ENCODE measurements around the gene RAMP1. TPM values are rescaled to one million over a fixed set of nuclear protein-coding genes. Genes with fewer than 3 reads are reported as not detected.

Gene RAMP1
- total and polyA plus RNA-seq, 2 experiments from 2014 or later, result 134 to 329 TPM

- WGBS (ENCODE audit: low lambda C conversion rate, missing lambda C conversion rate), result 47% methylated on average over 5 of the region's 5 CpGs
- Histone ChIP-seq H3K27ac (no peak overlapping the region), H3K4me1 (ENCODE audit: insufficient read depth) (peaks cover 4% of the 10 kb centered on the region), H3K4me3 (no peak overlapping the region), H4K20me1 (ENCODE audit: insufficient read depth, poor library complexity, severe bottlenecking) (no peaks in the 10 kb centered on the region), H3K4me2 (no peak overlapping the region), H3K9me2 (replicated peaks; ENCODE audit: insufficient read depth) (no peaks in the 10 kb centered on the region), H3K27me3 (no peaks in the 10 kb centered on the region), H3K79me2 (no peaks in the 10 kb centered on the region), H3K36me3 (replicated peaks; ENCODE audit: insufficient read depth, low read depth) (no peaks in the 10 kb centered on the region), H3K9me3 (ENCODE audit: low read depth) (no peaks in the 10 kb centered on the region), H2AFZ (no peak overlapping the region)
- TF ChIP-seq EZH2 (IDR thresholded peaks at IDR 0.05; ENCODE audit: borderline replicate concordance) (no peak), EZH2phosphoT487 (IDR thresholded peaks at IDR 0.05; ENCODE audit: low read depth, severe bottlenecking, unreplicated experiment) (no peak), CTCF (IDR thresholded peaks at IDR 0.05; ENCODE audit: poor library complexity) (no peak)
- peak; percentile 23 for DNase-seq (ENCODE audit: low spot score)
These were observed 41.4 kb upstream of the RAMP1 start for GRCh38 chr2:237818066-237818473.

GRCh38 chr2:237819231-237819630 lies 40.2 kb upstream of the RAMP1 start:
- H3K36me3 ChIP-seq (replicated peaks; ENCODE audit: insufficient read depth, low read depth), result no peaks in the 10 kb centered on the region
- H3K4me1 ChIP-seq (ENCODE audit: insufficient read depth), result peaks cover 4% of the 10 kb centered on the region
- no peak overlapping the region for H3K4me3 ChIP-seq
- no peak overlapping the region for H3K4me2 ChIP-seq
- TF ChIP-seq EZH2phosphoT487 (IDR thresholded peaks at IDR 0.05; ENCODE audit: low read depth, severe bottlenecking, unreplicated experiment), result no peak
- no peak for TF ChIP-seq EZH2 (IDR thresholded peaks at IDR 0.05; ENCODE audit: borderline replicate concordance)
- no peak for DNase-seq (ENCODE audit: low spot score)
- no peaks in the 10 kb centered on the region for H3K27me3 ChIP-seq
- no peaks in the 10 kb centered on the region for H3K9me3 ChIP-seq (ENCODE audit: low read depth)
- H4K20me1 ChIP-seq (ENCODE audit: insufficient read depth, poor library complexity, severe bottlenecking), result no peaks in the 10 kb centered on the region
- H3K79me2 ChIP-seq, result no peaks in the 10 kb centered on the region
- no peaks in the 10 kb centered on the region for H3K9me2 ChIP-seq (replicated peaks; ENCODE audit: insufficient read depth)
- H2AFZ ChIP-seq, result no peak overlapping the region
- no peak overlapping the region for H3K27ac ChIP-seq
- 86% methylated on average over 2 of the region's 2 CpGs for WGBS (ENCODE audit: low lambda C conversion rate, missing lambda C conversion rate)

- Histone ChIP-seq H3K9me2 (replicated peaks; ENCODE audit: insufficient read depth) (no peaks in the 10 kb centered on the region), H3K4me1 (ENCODE audit: insufficient read depth) (peaks cover 4% of the 10 kb centered on the region), H3K27me3 (no peaks in the 10 kb centered on the region), H4K20me1 (ENCODE audit: insufficient read depth, poor library complexity, severe bottlenecking) (no peaks in the 10 kb centered on the region), H3K9me3 (ENCODE audit: low read depth) (no peaks in the 10 kb centered on the region), H3K4me3 (no peak overlapping the region), H2AFZ (no peak overlapping the region), H3K79me2 (no peaks in the 10 kb centered on the region), H3K36me3 (replicated peaks; ENCODE audit: insufficient read depth, low read depth) (no peaks in the 10 kb centered on the region), H3K4me2 (no peak overlapping the region), H3K27ac (no peak overlapping the region)
- DNase-seq (ENCODE audit: low spot score), result no peak
- WGBS (ENCODE audit: low lambda C conversion rate, missing lambda C conversion rate), result 92% methylated on average over 2 of the region's 2 CpGs
- TF ChIP-seq CTCF (IDR thresholded peaks at IDR 0.05; ENCODE audit: poor library complexity) (no peak), EZH2 (IDR thresholded peaks at IDR 0.05; ENCODE audit: borderline replicate concordance) (no peak), EZH2phosphoT487 (IDR thresholded peaks at IDR 0.05; ENCODE audit: low read depth, severe bottlenecking, unreplicated experiment) (no peak)
These were observed 39.0 kb upstream of the RAMP1 start for GRCh38 chr2:237820421-237820820.

- TF ChIP-seq EZH2phosphoT487 (IDR thresholded peaks at IDR 0.05; ENCODE audit: low read depth, severe bottlenecking, unreplicated experiment), result no peak
- TF ChIP-seq EZH2 (IDR thresholded peaks at IDR 0.05; ENCODE audit: borderline replicate concordance), result no peak
- TF ChIP-seq CTCF (IDR thresholded peaks at IDR 0.05; ENCODE audit: poor library complexity), result no peak
- no peak overlapping the region for H3K4me2 ChIP-seq
- 97% methylated on average over 2 of the region's 2 CpGs for WGBS (ENCODE audit: low lambda C conversion rate, missing lambda C conversion rate)
- H3K79me2 ChIP-seq, result no peaks in the 10 kb centered on the region
- H3K4me3 ChIP-seq, result no peak overlapping the region
- H3K9me3 ChIP-seq (ENCODE audit: low read depth), result no peaks in the 10 kb centered on the region
- H4K20me1 ChIP-seq (ENCODE audit: insufficient read depth, poor library complexity, severe bottlenecking), result no peaks in the 10 kb centered on the region
- no peaks in the 10 kb centered on the region for H3K36me3 ChIP-seq (replicated peaks; ENCODE audit: insufficient read depth, low read depth)
- no peak for DNase-seq (ENCODE audit: low spot score)
- no peaks in the 10 kb centered on the region for H3K27me3 ChIP-seq
- no peak overlapping the region for H3K27ac ChIP-seq
- H3K9me2 ChIP-seq (replicated peaks; ENCODE audit: insufficient read depth), result no peaks in the 10 kb centered on the region
- no peak overlapping the region for H2AFZ ChIP-seq
- H3K4me1 ChIP-seq (ENCODE audit: insufficient read depth), result no peaks in the 10 kb centered on the region
These were observed 35.9 kb upstream of the RAMP1 start for GRCh38 chr2:237823544-237823943.

Measured in hepatocyte (in vitro differentiated cells).